ENCODE measurements around the gene GPAT3. TPM values are rescaled to one million over a fixed set of nuclear protein-coding genes. Genes with fewer than 3 reads are reported as not detected.

Gene GPAT3
- total and polyA plus RNA-seq, 2 of the 8 experiments (the other 6 are each of a cell fraction or from before 2014, with no cell fraction given) = 0.23 to 2.0 TPM

- 90% methylated on average over 11 of the region's 11 CpGs; no CpG with 5 or more reads in 1 of the 2 experiments for whole genome bisulfite sequencing, 2 experiments (ENCODE audit: extremely low coverage in 1 of 2, insufficient coverage in 1 of 2, insufficient read length in 1 of 2, insufficient replicate concordance in 2 of 2, low coverage in 1 of 2, low lambda C conversion rate in 2 of 2, missing lambda C conversion rate in 1 of 2)
- H3K23ac ChIP-seq (ENCODE audit: insufficient read length) = no peak overlapping the region
- no peak overlapping the region for H3K9ac ChIP-seq (replicated peaks in 1 of 4; ENCODE audit: extremely low read depth in 1 of 4, low read depth in 3 of 4, low read length in 3 of 4)
- peaks cover 0 to 2% (median 0%) of the 10 kb centered on the region in 4 experiments; a peak in 1 of 7 replicates for H3K27me3 ChIP-seq (replicated peaks in 1 of 4; ENCODE audit: control insufficient read depth in 3 of 4, extremely low read depth in 1 of 4, insufficient read depth in 3 of 4, low read length in 3 of 4)
- no peak overlapping the region for H4K91ac ChIP-seq (replicated peaks; ENCODE audit: insufficient read length, low read length)
- H2BK120ac ChIP-seq (replicated peaks; ENCODE audit: low read depth, low read length) = no peak overlapping the region
- no peak overlapping the region for H3K4ac ChIP-seq (replicated peaks; ENCODE audit: insufficient read length, low read depth, low read length)
- no peaks in the 10 kb centered on the region for H3K23me2 ChIP-seq (ENCODE audit: low read depth, low read length)
- H4K20me1 ChIP-seq (replicated peaks in 1 of 2; ENCODE audit: control insufficient read depth in 1 of 2, insufficient read depth in 2 of 2, low read length in 2 of 2) = no peaks in the 10 kb centered on the region
- no peak overlapping the region for H2AK5ac ChIP-seq (ENCODE audit: low read depth, low read length)
- no peak overlapping the region for H3K4me2 ChIP-seq (ENCODE audit: insufficient read depth in 1 of 2, low read depth in 2 of 2, low read length in 2 of 2)
- no peak overlapping the region for H2BK5ac ChIP-seq (ENCODE audit: low read depth, low read length)
- H2BK20ac ChIP-seq (ENCODE audit: low read length) = no peak overlapping the region
- H2BK12ac ChIP-seq (ENCODE audit: low read depth, low read length) = no peak overlapping the region
- no peaks in the 10 kb centered on the region for H3K79me1 ChIP-seq (ENCODE audit: low read depth, low read length)
- H4K8ac ChIP-seq (ENCODE audit: extremely low read depth, insufficient read depth, low read length) = no peak overlapping the region
- no peak overlapping the region for H3K4me3 ChIP-seq (ENCODE audit: extremely low read depth in 1 of 4, insufficient read depth in 2 of 4, low read depth in 3 of 4, low read length in 4 of 4)
- no peak overlapping the region for H2BK15ac ChIP-seq (ENCODE audit: low read length)
- H3K4me1 ChIP-seq (replicated peaks in 1 of 4; ENCODE audit: control insufficient read depth in 3 of 4, insufficient read depth in 4 of 4, low read length in 3 of 4) = no peaks in the 10 kb centered on the region
- POLR2A ChIA-PET (ENCODE audit: partially characterized antibody) = no interaction called here
- H2AFZ ChIP-seq (ENCODE audit: low read length) = no peak overlapping the region
- no peak overlapping the region for H4K5ac ChIP-seq (ENCODE audit: insufficient read length, low read depth, low read length)
- peaks cover 14 to 15% of the 10 kb centered on the region in 2 experiments for H3K9me3 ChIP-seq (ENCODE audit: insufficient read depth in 2 of 2, low read depth in 1 of 2, low read length in 1 of 2)
- H3K27ac ChIP-seq (ENCODE audit: low read depth, low read length) = no peak overlapping the region
- H3K14ac ChIP-seq (ENCODE audit: insufficient read length) = no peak overlapping the region
- no peak overlapping the region for H3K18ac ChIP-seq (ENCODE audit: extremely low read depth, low read length)
- DNase-seq (ENCODE audit: low read depth in 1 of 2, low spot score in 2 of 2) = no peak
- FAIRE-seq = no peak
- H3K36me3 ChIP-seq (ENCODE audit: control insufficient read depth in 2 of 4, insufficient read depth in 4 of 4, low read length in 3 of 4) = no peaks in the 10 kb centered on the region
- H3K79me2 ChIP-seq (ENCODE audit: control insufficient read depth in 1 of 2, insufficient read depth in 2 of 2, low read length in 2 of 2) = no peaks in the 10 kb centered on the region
- no peak overlapping the region for H3K56ac ChIP-seq (replicated peaks; ENCODE audit: insufficient read length, low read depth, low read length)
- CTCF ChIA-PET (ENCODE audit: partially characterized antibody) = interaction anchor here (8.8 kb wide), 1 partner anchor 17 kb away, joined by 70 read pairs; no protein-coding TSS in a partner anchor
- TF ChIP-seq CREB1 (IDR thresholded peaks at IDR 0.05) (no peak), MAFK (IDR thresholded peaks at IDR 0.05; ENCODE audit: low read depth, low read length) (no peak), BRCA1 (IDR thresholded peaks at IDR 0.05; ENCODE audit: low read depth, low read length) (no peak), KDM5A (IDR thresholded peaks at IDR 0.05; ENCODE audit: low read length) (no peak), EGR1 (IDR thresholded peaks at IDR 0.05; ENCODE audit: borderline replicate concordance, low read depth, low read length) (no peak), HDAC2 (IDR thresholded peaks at IDR 0.05; ENCODE audit: borderline replicate concordance in 1 of 2, low read depth in 2 of 2, low read length in 2 of 2) (no peak), ZNF274 (IDR thresholded peaks at IDR 0.05; ENCODE audit: borderline replicate concordance, extremely low read depth, low read length) (no peak), YY1 (IDR thresholded peaks at IDR 0.05; ENCODE audit: low read depth, low read length) (no peak), GTF2F1 (IDR thresholded peaks at IDR 0.05; ENCODE audit: borderline replicate concordance, low read depth, low read length) (no peak), CHD2 (IDR thresholded peaks at IDR 0.05; ENCODE audit: low read length) (no peak), SIX5 (IDR thresholded peaks at IDR 0.05; ENCODE audit: low read depth, low read length) (no peak), SP1 (IDR thresholded peaks at IDR 0.05; ENCODE audit: low read depth, low read length) (no peak), SRF (IDR thresholded peaks at IDR 0.05; ENCODE audit: low read depth, low read length) (no peak)
These were observed 90.4 kb downstream of the GPAT3 start for GRCh38 chr4:83626245-83626836.

Measured in H1 (cell line).